MCF 10A (cell line): Measurements from ENCODE around the gene ULK4. TPM values are rescaled to one million over a fixed set of nuclear protein-coding genes. Genes with fewer than 3 reads are reported as not detected.

ENCODE experiments used
- BruUV-seq: library from RNA; stranded (reverse); fragments of 400-500 nt; replicated peaks from 2 replicates; lab custom pipeline; 2021; lab: Mats Ljungman, UMichigan
- CTCF ChIA-PET: fragments of 300-600 bp; sonication (Branson Sonifier 250); formaldehyde crosslinking; extraction: SDS; loops from one replicate; lab custom pipeline; 2021; ENCODE audit warnings: antibody characterized with exemption, inconsistent platforms; lab: Yijun Ruan, JAX
- POLR2A ChIA-PET: fragments of 300-600, 350-650 bp; sonication (Branson Sonifier 250); formaldehyde crosslinking; extraction: SDS; loops from one replicate; lab custom pipeline; 2020; ENCODE audit warnings: antibody characterized with exemption, inconsistent platforms; lab: Yijun Ruan, JAX
- DNase-seq: peaks from one replicate; pipeline ENCODE4 v3.0.0-alpha.2; 2018; ENCODE audit not compliant: unreplicated experiment
- H3K27ac Mint-ChIP-seq: one replicate; pipeline ENCODE4 v1.8.0; 2022; ENCODE audit warnings: mild to moderate bottlenecking, low read depth, mixed read lengths; ENCODE audit not compliant: unreplicated experiment
- H3K27me3 Mint-ChIP-seq: one replicate; pipeline ENCODE4 v1.8.0; 2022; ENCODE audit warnings: mixed read lengths; ENCODE audit not compliant: insufficient read depth, unreplicated experiment
- H3K36me3 Mint-ChIP-seq: one replicate; pipeline ENCODE4 v1.8.0; 2022; ENCODE audit warnings: mild to moderate bottlenecking, moderate library complexity, mixed read lengths; ENCODE audit not compliant: insufficient read depth, unreplicated experiment
- H3K4me1 Mint-ChIP-seq: one replicate; pipeline ENCODE4 v1.8.0; 2022; ENCODE audit warnings: mixed read lengths; ENCODE audit not compliant: insufficient read depth, unreplicated experiment
- H3K4me3 Mint-ChIP-seq: one replicate; pipeline ENCODE4 v1.8.0; 2022; ENCODE audit warnings: mild to moderate bottlenecking, moderate library complexity, mixed read lengths; ENCODE audit not compliant: unreplicated experiment
- H3K9me3 Mint-ChIP-seq: one replicate; pipeline ENCODE4 v1.8.0; 2022; ENCODE audit warnings: mixed read lengths; ENCODE audit not compliant: unreplicated experiment
- intact Hi-C: fragments of 100-400 bp; cut with micrococcal nuclease; formaldehyde crosslinking; loops from 2 replicates; pipeline ENCODE4 v1.14.1; 2022
- total RNA-seq: library from RNA; stranded (reverse); gene quantifications from 2 replicates; pipeline ENCODE4 v1.2.3, GENCODE V29; 2022
- TF ChIP-seq, protein P1 (sequence below): fragments of 200-600 bp; IDR thresholded peaks from one replicate; pipeline ENCODE4 v1.8.0; 2022; ENCODE audit warnings: antibody characterized with exemption, mild to moderate bottlenecking; ENCODE audit not compliant: unreplicated experiment

Gene ULK4
- total RNA-seq, 1 experiment from 2014 or later, result 7.8 TPM

- no peak overlapping the region for H3K27ac Mint-ChIP-seq
- intact Hi-C loops, result no loop called here
- TF ChIP-seq, protein P1, sequence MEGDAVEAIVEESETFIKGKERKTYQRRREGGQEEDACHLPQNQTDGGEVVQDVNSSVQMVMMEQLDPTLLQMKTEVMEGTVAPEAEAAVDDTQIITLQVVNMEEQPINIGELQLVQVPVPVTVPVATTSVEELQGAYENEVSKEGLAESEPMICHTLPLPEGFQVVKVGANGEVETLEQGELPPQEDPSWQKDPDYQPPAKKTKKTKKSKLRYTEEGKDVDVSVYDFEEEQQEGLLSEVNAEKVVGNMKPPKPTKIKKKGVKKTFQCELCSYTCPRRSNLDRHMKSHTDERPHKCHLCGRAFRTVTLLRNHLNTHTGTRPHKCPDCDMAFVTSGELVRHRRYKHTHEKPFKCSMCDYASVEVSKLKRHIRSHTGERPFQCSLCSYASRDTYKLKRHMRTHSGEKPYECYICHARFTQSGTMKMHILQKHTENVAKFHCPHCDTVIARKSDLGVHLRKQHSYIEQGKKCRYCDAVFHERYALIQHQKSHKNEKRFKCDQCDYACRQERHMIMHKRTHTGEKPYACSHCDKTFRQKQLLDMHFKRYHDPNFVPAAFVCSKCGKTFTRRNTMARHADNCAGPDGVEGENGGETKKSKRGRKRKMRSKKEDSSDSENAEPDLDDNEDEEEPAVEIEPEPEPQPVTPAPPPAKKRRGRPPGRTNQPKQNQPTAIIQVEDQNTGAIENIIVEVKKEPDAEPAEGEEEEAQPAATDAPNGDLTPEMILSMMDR, result no peak
- H3K4me1 Mint-ChIP-seq, result no peaks in the 10 kb centered on the region
- CTCF ChIA-PET, result no interaction called here
- H3K27me3 Mint-ChIP-seq, result no peaks in the 10 kb centered on the region
- H3K9me3 Mint-ChIP-seq, result no peaks in the 10 kb centered on the region
- DNase-seq, result no peak
- H3K4me3 Mint-ChIP-seq, result no peak overlapping the region
- POLR2A ChIA-PET, result interaction anchor here (0.6 kb wide), 1 partner anchor 367 kb away, joined by 3 read pairs; no protein-coding TSS in a partner anchor
- BruUV-seq, result no TSS peak
- no peaks in the 10 kb centered on the region for H3K36me3 Mint-ChIP-seq
Measured at GRCh38 chr3:41363830-41364523, 597.9 kb downstream of the ULK4 start.

- ChIA-PET POLR2A (no interaction called here), CTCF (interaction anchor here (0.7 kb wide), 1 partner anchor 49 kb away, joined by 3 read pairs; no protein-coding TSS in a partner anchor)
- TF ChIP-seq, protein P1, result no peak
- intact Hi-C loops, result no loop called here
- no TSS peak for BruUV-seq
- no peak for DNase-seq
- Mint-ChIP-seq H3K27ac (no peak overlapping the region), H3K36me3 (no peaks in the 10 kb centered on the region), H3K9me3 (no peaks in the 10 kb centered on the region), H3K27me3 (no peaks in the 10 kb centered on the region), H3K4me1 (no peaks in the 10 kb centered on the region), H3K4me3 (no peak overlapping the region)
Measured at GRCh38 chr3:41362638-41363559, 599.0 kb downstream of the ULK4 start.

DNA sequence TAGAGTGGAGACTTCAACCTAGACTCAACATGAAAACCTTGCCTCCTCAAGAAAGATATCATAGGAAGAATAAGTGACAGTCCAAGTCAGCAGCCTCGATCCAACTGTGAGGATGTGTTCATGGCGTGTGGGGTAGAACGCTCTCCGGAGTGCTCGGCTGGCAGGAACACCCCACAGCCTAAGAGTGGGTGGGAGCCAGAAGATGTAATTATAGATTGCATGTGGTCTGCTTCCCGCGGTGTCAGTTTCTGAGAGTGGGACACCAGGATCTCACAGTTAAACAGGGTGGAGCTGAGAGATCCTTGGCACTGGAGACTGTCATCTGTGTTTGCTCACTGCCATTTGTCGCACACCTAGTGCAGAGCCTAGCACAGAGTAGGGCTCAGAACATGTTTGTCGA, 604.6 kb downstream of the ULK4 start:
- BruUV-seq, result no TSS peak
- intact Hi-C loops, result no loop called here
- Mint-ChIP-seq H3K36me3 (no peaks in the 10 kb centered on the region), H3K4me3 (no peak overlapping the region), H3K27ac (no peak overlapping the region), H3K27me3 (no peaks in the 10 kb centered on the region), H3K4me1 (no peaks in the 10 kb centered on the region), H3K9me3 (no peaks in the 10 kb centered on the region)
- POLR2A ChIA-PET, result no interaction called here
- CTCF ChIA-PET, result no interaction called here
- DNase-seq, result no peak
- TF ChIP-seq, protein P1, result no peak

DNA sequence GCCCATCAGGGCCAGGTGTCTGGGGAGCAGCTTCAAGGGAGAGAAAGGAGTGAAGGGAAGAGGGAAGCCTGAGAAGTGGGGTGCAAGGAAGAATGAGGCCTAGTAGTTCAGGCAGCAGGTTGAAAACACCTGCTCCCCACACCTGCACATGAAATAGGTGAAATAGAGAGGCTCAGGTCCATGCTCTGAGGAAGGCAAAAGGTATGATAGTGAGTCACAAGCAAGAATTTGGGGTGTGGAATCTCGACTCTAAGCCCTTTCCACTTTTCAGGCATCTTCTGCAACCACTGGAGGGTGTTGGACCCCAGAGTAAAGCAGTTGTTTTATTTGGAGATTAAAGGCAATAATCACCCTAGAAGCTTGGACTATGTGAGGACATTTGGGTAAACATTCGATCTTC, 605.1 kb downstream of the ULK4 start:
- Mint-ChIP-seq H3K27me3 (no peaks in the 10 kb centered on the region), H3K4me1 (no peaks in the 10 kb centered on the region), H3K4me3 (no peak overlapping the region), H3K9me3 (no peaks in the 10 kb centered on the region), H3K27ac (no peak overlapping the region), H3K36me3 (no peaks in the 10 kb centered on the region)
- intact Hi-C loops, result no loop called here
- CTCF ChIA-PET, result no interaction called here
- peak; percentile 4 for DNase-seq
- TF ChIP-seq, protein P1, result no peak
- BruUV-seq, result no TSS peak
- POLR2A ChIA-PET, result interaction anchor here (0.5 kb wide), 1 partner anchor 219 kb away, joined by 3 read pairs; no protein-coding TSS in a partner anchor
